IPS DF 19.7 (cell line): ENCODE results near the gene CPNE7.
A peak's percentile ranks its signal among the peaks of the same experiment; 100 is the strongest.
"Not testable (repeated sequence)": the region's sequence is repeated elsewhere in the genome, so short reads cannot be mapped to it uniquely, and the experiment has no call there.

Source experiments
- DNase-seq: peaks from one replicate; pipeline ENCODE4 v3.0.0-alpha.2; 2013; ENCODE audit warnings: low read depth, low spot score

CPNE7 gene

GRCh38 chr16:89565506-89566372 is 9.8 kb upstream of the CPNE7 start:
- peak; percentile 42 for DNase-seq

- no peak for DNase-seq
Observed at GRCh38 chr16:89567656-89568594, 7.6 kb upstream of the CPNE7 start.

- no peak for DNase-seq
Observed at GRCh38 chr16:89569506-89570341, 5.8 kb upstream of the CPNE7 start.

DNA sequence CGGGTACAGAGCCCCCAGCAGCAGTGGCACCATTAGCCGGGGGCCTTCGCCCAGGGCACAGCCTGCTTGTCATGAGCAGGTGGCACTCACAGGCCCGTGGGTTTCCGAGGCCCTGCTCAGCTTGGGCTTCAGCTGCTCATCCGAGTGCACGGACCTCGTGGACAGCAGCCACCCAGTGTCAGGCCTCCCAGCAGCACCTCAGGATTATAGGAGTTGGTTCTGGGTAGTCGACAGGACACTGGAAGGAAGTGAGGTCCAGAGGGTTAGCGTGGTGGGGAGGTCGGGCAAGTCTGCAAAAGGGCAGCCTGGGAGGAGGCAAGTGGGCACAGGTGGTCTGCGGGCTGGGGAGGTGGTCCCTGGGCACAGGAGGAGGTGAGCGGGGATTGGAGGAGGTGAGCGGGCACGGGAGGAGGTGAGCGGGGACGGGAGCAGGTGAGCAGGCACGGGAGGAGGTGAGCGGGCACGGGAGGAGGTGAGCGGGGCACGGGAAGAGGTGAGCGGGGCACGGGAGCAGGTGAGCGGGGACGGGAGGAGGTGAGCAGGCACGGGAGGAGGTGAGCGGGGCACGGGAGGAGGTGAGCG is 5.1 kb upstream of the CPNE7 start:
- no peak for DNase-seq

DNA sequence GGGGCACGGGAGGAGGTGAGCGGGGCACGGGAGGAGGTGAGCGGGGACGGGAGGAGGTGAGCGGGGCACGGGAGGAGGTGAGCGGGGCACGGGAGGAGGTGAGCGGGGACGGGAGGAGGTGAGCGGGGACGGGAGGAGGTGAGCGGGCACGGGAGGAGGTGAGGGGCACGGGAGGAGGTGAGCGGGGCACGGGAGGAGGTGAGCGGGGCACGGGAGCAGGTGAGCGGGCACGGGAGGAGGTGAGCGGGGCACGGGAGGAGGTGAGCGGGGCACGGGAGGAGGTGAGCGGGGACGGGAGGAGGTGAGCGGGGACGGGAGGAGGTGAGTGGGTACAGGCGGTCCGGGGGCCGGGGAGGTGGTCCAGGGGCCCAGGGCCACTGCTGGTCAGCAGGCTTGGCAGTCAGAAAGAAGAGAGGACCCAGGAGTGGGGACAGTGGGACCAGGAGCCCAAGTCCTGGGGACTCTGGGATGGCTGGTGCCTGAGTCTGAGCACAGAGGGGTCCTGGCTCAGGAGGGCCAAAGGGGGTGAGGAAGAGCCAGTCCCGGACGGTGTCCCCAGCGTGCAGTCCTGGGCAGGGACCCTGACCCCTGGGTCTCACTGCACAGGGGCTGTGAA is 4.5 kb upstream of the CPNE7 start:
- not testable (repeated sequence) for DNase-seq

DNA sequence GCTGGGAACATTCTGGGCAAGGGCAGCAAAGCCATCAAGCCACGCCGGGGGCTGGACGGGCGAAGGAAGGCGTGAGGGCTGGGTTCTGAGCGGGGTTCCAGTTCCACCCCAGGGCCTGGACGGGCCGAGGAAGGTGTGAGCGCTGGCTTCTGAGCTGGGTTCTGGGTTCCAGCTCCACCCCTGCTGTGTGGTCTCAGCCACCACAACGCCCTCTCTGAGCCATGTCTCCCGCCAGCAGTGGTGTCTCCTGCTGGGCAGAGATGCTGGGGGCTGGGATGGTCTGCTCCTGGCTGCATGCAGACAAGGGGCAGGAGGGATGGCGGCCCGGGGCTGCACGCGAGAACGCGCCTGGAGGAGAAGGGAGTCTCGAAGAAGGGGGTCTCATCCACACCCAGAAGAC is 3.9 kb upstream of the CPNE7 start:
- DNase-seq: no peak

DNA sequence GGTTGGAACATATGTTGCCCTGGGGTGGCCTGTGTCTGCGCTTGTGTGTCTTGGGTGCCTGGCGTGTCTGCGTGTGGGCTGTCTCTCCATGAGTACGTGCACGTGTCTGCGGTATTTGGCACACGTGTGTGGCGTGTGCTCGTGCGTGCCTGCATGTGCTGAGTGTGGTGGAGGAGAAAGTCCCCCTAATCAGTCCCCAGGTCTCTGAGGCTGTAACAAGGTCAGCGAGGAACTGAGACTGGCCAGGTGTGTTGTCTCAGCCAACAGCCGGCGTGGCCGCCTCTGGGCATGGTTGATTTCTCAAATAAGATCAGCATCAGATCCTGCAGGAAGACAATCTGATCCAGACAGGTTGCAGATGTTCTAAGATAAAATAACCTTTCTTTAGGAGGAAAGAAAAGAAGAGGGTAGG is 3.5 kb upstream of the CPNE7 start:
- no peak for DNase-seq

DNA sequence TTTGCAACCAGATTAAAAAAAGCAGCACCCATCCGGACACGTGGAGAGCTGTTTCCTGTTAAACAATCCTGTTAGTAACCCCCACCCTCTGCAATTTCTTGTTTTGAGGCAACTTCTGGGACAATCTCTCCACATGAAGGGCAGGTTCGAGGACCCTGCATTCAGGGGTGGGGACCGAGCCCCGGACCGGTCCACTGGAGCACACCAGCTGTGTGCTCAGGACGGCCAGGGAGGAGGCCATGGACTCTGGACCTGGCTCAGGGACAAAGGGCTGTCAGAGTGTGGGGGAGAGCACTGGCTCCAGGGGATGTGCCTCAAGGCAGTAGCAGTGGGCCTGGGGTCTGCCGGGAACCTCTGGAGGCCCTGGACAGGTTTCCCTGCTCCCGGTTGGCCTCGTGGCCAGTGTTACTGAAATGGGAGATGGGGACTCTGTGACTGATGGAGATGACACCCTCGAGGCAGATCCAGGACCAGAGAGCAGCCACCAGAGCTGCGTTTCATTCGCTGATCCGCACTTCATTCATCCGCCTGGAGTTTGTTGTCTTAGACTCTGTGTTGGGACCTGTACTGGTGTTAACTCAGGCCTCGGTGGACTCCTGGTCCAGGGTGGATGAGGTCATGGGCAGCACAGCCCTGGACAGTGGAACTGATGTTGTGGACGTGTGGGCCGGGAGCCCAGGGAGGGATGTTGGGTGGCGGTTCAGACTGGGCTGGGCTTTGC is 2.9 kb upstream of the CPNE7 start:
- DNase-seq: no peak

DNA sequence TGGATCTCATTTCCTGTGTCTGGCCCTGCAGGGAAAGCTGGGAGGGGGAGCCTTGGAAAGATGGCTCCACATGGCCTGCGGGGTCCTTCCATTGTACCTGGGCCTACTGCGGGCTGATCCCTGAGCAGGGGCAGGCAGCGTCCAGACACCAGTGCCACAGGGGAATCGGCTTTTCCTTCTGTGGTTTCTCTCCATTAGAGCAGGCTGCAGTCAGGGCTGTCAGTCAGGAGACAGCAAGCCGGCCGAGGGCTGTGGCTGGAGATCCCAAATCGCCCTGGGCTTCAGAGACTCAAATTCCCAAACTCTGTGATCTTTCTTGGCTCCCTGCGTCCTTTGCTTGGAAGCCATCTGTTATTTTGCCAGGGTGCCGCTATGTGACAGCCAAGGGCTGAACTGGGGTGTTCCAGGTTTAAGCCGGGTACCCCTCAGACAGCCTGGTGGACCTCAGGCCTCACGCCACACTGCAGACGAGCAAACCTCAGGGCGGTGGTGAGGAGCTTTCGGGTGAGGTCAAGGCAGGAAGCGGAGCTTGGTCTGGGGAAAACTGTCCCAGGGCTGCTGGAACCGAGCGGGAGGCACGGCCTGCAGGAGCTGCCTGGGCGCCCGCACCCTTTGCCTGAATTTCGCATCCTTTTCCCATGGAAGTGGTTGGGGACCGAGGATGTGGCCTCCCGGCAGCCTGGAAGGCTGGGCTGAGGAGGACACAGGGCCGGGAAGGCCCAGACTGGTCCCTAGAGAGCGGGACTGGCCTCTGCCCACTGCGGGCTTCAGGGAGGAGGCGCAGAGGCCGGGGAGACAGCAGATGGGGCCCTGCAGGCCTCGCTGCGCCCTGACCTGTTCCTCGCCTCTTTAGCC is 1.5 kb upstream of the CPNE7 start:
- DNase-seq: no peak

GRCh38 chr16:89574681-89575246 is 794 bp upstream of the CPNE7 start:
- DNase-seq: peak; percentile 38

GRCh38 chr16:89576153-89577054 is 846 bp downstream of the CPNE7 start:
- DNase-seq: no peak

- DNase-seq: no peak
Observed at GRCh38 chr16:89577055-89577759, 1.6 kb downstream of the CPNE7 start.

GRCh38 chr16:89579351-89579750 is 3.8 kb downstream of the CPNE7 start:
- DNase-seq: no peak

DNA sequence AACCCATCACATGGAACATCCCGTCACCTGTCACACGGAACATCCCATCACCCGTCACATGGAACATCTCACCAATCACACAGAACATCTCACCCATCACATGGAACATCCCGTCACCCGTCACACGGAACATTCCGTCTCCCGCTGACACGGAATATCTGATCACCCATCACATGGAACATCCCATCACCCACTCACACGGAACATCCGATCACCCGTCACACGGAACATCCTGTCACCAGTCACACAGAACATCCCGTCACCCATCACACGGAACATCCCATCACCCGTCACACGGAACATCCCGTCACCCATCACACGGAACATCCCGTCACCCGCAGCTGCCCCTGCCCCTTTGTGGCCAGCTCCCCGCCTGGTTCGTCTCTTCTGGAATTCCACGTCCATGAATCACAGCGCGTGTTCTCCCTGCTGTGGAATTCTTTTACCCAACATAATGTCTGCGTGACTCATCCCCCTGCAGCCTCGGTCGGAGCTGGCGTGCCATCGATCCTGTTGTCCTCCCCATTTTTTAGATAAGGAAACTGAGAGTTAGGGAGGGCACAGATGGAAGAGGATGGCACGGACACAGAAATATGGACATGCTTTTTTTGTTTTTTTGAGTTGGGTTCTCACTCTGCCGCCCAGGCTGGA is 5.6 kb downstream of the CPNE7 start:
- no peak for DNase-seq

DNA sequence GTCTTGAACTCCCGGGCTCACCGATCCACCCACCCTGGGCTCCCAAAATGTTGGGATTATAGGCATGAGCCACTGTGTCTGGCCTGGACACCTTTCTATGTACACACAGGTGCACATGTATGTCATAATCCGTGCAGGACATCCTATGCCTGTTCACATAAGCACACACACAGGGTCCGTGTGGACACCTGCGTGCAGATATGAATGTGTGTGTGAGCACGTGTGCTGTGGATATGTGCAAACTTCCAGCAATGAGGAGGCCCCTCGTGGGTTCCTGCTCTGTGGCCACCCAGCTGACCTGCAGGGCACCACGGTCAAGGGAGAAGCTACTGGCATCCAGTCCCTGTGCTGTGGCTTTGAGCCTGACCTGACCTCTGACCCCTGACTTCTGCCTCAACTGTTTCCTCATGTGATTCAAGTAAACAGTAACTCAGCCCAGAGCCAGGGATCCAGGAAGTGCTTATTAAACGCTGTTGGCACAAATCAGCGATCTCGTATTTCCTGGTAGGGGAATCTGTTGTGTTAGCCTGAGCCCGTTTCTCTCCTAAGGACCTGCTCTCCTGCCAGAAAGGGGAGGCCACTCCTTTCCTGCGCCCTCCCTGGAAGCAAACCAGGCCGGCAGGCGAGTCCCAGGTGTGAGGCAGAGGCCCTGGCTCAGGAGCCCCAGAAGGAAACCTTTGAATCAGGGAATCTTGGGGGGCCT is 6.5 kb downstream of the CPNE7 start:
- DNase-seq: no peak

DNA sequence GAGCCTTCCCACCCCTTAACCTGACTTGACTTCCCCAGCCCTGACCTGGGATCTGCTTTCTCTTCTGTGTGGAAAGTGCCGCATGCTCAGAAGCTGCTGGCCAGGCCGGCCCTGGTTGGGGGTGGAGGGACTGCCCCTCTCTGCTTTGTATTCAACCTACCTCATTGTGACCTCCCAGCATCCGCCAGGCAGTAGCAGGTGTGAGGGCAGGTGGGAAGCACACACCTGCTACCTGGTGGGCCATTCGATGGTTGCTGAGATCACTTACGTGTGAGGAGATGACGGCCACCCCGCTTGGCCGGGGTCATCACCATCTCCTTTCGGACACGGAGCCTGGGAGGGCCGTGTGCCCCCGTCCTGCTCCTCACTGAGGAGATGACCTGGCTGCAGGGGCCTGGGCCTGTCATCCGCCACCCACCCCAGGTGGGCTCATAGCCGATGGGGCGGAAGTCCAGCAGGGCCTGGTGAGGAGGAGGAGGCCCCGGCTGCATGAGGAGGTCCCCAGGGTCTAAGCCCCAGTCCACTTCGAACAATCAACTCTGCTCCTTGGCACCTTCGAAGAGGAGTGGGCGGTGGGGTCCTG is 7.1 kb downstream of the CPNE7 start:
- no peak for DNase-seq
